HG03558 (cell line): ENCODE results near the gene EID2.

Experiments used
- ATAC-seq: cut with Tn5 transposase; IDR thresholded peaks from one replicate; pipeline ENCODE4 v1.9.1; 2021; ENCODE audit warnings: moderate number of reproducible peaks; ENCODE audit not compliant: unreplicated experiment; ENCODE audit errors: extremely low read depth

EID2 gene, protein sequence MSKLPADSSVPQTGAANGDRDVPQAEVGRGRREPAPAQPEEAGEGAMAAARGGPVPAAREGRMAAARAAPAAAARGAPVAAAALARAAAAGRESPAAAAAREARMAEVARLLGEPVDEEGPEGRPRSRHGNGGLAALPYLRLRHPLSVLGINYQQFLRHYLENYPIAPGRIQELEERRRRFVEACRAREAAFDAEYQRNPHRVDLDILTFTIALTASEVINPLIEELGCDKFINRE

DNA sequence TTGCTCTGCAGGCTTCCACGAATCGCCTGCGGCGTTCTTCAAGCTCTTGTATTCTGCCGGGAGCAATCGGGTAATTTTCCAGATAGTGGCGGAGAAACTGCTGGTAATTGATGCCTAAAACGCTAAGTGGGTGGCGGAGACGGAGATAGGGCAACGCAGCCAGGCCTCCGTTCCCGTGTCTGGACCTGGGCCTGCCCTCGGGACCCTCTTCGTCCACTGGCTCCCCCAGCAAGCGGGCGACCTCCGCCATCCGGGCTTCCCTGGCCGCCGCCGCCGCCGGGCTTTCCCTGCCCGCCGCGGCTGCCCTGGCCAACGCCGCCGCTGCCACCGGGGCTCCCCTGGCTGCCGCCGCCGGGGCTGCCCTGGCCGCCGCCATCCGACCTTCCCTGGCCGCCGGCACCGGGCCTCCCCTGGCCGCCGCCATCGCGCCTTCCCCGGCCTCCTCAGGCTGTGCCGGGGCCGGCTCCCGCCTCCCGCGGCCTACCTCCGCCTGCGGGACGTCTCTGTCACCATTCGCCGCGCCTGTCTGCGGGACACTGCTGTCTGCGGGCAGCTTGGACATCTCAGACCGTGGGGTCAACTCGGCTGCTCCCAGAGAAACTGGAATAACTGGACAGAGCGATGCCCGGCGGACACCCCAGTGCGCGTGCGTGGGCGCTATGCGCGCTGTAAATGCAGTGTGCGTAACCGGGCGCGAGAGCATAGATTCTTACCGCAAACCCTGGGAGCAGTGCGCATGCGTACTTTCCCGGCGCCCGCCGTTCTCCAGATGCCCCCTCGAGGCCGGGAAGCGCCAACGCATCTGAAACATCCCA lies at the start of gene EID2:
Gene EID2, minus strand, starts transcription at position 644 of the 815 bp plus-strand sequence. Its CDS starts 82 bp downstream, at position 562.
- ATAC-seq, result peak; percentile 81

DNA sequence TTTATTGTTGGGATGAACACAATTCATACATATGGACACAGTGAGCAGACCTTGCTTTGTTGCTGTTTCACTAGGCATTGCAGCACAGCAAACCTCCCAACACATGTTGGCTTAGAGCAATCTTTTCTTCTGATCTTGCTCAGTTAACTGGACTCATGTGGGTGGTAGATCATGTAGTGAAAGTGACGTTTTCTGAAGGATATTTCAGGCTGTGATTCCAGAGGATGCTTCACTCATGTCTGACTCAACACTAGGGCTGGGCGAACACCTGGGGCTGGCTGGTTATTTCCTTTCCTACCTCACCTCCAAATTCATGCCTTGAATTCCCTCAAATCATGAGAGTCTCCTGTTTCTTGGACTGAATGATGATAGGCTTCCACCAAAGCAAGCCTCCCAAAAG lies 48.1 kb upstream of the EID2 start:
- no peak for ATAC-seq

DNA sequence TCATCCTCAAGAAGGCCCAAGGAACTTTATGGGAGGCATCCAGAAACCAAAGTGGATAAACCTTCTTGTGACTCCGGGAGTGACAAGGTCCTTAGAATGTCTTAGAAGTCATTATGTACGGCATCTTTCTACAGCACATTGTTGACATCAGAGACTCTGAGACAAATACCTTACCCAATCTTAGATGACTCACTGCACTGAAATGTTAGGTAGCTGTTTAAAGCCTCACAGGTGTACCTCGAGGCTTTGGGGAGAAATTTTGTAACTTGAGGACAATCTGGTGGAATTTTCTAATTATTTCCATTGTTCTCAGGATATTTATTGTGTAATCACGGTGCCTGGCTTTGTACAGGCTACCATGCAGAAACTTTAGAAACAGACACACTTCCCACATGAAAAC lies 47.5 kb upstream of the EID2 start:
- no peak for ATAC-seq

DNA sequence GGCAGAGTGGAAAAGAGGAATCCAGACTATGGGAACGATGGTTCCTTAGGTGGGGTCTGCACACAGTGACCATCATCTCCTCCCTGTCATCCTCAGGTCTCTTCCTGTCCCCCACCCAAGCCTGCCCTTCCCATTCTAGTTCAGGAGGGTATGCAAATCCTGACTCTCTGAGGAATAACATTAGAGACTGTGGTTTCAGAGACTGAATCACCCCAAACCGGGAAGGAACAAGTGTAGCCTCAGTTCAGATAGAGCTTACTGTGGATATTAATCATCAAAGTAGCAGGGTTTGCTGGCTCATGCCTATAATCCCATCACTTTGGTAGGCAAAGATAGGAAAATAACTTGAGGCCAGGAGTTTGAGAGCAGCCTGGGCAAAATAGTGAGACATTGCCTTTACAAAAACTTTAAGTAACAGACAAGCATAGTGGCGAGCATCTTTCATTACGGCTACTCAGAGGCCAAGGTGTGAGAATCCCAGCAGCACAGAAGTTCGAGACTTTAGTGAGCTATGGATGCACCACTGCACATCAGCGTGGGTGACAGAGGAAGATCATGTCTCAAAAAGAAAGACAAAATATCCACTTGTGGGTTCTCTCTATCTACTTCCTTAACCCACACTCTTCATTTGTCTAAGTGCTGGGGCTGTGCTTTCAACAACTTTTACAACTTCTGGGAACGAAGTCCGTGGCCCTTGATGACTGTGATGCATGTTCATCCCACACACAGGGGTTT lies 43.1 kb upstream of the EID2 start:
- ATAC-seq, result no peak

DNA sequence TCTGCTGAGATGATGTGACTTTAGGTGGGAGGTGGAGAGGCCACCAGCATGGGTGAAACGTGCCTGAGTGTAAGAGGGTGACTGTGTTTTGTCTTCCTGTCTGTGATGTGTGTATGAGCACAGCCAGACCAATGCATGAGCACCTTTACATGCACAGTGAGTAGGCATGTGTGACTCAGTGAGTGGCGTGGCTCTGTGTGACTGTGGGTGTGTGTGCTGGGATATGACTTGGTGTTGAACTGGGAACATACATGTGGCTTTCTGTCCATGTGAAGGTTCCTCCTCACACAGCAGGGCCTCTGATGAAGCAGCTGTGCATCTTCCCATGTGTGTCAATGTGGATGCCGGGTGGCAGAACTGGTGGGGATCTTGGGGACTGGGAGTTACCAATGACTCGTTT lies 42.5 kb upstream of the EID2 start:
- ATAC-seq, result no peak

DNA sequence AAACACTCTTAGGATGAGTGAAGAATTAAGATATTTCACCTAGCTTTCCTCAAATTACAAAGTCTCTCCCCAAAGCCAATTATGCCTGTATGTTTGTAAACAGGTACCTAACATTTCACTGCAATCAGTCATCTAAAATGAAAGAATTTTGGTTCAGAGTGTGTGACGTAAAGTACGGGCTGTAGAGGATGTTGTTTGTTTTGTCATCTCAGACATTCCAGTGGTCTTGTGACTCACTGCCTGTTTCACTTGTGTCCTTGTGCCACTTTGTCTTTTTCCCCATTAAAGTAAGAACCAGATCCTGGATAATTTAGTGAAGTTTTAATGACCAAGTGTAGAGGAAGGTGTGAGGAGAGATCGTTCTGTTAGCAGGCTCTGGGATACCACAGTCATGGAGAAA lies 28.6 kb upstream of the EID2 start:
- ATAC-seq, result no peak

DNA sequence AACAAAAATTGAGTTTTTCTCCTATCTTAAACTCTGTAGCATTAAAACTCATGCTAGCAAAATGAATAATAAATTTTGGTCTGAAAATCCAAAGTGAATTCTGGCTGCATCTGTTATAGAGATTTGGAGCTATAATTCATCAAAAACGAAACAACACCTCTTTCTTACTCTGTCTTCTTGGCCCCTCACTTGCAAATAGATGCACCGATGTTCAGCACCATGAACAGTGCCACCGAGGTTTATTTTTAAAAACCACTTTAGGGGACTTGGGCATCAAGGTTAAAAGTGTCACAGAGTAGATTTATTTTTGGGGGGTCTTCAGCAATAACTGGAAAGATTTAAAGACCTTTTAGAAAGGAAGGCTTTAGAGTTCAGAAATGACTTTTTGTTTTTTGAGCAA lies 26.1 kb upstream of the EID2 start:
- ATAC-seq, result no peak

DNA sequence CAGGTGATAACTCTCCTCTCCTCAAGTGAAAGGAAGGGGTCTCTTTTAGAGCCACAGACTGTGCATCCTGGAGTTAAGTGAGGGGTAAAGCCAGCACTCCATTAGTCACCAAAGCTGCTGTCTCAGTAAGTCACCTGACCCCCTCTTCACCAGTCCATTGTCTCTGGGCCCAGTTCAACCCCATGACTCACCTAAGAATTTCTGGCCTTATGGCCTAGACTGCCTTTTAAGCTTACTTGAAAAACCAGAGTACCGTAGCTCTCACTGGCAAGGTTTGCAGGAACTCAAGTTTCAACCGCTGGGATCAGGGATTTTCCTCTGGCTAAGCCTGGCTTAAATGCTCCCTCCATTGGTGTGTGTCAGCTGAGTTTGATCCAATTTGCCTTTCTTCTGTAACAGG lies 23.4 kb upstream of the EID2 start:
- ATAC-seq, result no peak

DNA sequence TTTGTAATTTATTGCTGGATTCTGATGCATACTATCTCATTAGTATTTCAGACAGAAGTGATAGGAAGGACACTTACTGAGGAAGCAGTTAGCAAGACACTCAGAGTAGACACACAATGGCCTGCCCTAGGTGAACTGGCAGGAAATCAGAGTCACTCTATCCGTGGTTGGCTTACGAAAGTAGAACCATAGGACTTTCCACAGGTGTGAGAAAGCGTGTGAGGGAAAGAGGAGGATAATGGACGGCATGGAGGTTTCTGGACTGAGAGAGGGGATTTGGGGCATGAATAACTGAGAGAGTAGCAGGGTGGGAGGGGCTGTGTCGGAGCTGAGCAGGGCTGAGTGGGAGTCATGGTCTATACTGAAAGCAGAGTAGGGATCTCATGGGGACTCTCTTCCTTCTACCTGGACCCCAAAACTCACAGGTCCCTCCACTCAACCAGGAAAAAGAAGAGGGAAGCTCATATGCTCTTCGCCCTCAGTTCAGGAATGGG lies 18.7 kb upstream of the EID2 start:
- no peak for ATAC-seq

DNA sequence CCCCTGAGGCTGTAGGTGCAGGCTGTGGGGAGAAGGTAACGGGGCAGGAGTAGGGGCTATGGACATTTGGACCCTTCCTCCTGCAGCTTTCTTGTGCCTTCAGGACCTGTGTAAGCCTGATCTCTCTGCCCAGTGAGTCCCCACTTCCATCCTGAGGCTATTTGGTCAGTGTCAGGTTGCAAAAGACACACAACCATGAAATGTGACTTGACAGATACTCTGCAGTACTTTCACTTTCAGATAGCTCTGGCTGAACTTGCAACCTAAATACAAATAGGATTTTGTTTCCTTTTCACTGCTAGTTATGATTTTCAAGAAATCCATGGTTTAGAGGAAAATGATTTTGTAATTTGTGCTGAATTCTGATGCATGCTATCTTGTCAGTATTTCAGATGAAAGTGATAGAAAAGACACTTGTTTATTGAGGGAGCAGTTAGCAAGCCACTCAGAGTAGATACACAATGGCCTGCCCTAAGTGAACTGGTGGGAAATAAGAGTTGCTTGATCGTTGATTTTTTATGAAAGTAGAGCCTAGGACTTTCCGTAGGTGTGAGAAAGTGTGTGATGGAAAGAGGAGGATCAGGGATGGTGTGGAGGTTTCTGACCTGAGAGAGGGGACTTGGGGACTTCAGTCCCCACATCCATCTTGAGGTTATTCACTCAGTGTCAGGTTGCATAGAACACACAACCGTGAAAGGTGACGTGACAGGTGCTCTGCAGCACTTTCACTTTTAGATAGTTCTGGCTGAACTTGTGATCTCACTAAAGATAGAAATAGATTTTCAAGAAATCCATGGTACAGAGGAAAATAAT lies 18.1 kb upstream of the EID2 start:
- ATAC-seq, result no peak

DNA sequence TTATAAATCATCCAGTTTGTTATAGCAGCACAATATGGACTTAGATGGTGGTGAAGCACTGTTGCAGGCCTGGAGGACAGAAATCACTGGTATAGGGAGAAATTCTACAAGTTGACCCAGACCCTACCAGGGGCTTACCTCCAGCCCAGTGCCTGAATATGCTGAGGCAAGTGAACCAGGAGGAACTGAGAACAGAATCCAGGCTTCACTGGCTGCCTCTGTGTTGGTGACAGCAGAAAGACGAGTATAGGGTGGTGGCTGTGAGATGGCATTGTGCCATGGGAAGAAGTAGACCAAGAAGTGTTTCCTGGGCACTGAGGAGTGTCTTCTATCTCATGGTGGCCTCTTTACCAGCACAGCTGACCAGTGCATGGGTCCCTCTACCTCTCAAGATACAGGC lies 15.9 kb upstream of the EID2 start:
- ATAC-seq, result no peak

DNA sequence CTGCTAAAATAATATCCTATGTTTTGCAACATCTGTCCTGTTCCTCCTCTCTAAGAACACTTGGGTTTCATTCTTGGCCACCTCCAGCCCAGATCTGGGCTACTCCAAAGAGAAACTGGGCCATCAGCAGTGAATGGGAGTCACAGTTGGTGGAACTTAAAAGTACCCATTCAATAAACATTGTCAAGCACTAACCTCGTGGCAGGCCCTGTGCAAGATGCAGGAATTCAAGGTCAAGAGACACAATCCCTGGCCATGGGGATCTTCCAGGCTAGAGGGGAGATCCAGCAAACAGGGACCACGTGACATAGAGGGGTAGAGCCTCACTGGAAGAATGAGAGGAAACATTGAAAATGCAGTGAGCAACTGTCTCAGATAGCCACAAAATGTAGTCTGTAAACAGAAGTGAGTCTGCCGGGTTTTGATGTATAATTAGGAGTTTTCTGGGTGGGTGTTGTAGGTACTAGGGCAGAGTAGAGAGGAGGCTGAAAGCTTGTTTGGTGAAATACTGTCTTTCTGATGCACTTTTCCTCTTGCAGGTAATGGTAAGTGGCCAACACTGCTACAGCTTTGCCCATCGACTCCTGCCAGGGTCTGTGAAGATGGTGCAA lies 14.8 kb upstream of the EID2 start:
- ATAC-seq, result no peak

DNA sequence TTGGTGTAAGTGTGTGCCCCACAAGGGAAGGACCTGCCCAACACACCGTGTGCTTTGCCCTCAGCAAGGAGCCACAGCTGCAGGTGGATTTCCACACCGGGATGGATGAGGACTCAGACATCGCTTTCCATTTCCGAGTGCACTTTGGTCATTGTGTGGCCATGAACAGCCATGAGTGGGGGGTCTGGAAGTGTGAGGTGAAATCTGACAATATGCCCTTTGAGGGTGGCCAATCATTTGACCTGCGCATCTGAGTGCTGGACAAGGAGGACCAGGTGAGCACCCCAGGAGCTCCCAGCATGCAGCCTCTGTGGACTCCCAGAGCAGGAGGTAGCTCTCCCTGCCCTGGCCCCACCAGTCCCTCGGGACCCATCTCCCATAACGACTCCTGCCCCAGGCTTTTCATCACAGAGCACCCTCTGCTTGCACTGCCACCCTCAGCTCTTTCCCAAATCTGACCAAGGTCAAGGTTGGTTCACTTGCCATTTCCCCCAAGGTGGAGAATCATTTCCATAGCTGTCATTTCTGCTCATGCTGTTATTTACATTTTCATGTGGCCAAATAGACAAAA lies 13.2 kb upstream of the EID2 start:
- ATAC-seq, result no peak

DNA sequence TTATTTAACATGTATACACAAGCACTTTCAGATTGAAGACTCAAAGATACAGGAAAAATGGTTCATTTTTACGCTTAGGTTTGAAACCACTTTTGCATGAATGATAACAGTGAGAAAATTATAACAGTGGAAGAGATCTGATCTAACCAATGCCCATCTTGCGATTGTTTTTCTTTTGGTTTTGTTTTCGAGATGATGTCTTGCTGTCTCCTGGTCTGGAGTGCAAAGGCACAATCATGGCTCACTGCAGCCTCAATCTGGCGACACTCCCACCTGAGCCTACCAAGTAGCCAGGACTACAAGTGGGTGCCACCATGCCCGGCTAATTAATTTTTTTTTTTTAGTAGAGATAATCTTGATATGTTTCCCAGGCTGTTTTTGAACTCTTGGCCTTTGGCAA lies 10.2 kb upstream of the EID2 start:
- ATAC-seq, result no peak

DNA sequence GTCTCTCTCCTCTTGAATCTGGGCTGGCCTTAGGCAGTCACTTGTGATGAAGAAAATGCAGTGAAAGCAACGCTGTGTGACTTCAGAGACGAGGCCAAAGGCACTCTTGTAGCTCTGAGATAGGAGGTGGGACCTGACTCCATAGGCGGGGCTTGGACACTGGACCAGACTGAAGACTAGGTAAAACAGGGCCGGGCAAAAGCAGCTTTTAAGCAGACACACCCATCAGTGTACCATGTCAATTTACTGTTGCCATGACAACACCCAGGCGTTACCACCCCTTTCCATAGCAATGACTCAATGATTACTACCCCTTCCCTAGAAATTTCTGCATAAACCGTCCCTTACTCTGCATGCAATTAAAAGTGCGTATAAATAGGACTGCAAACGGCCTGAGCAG lies 6.6 kb upstream of the EID2 start:
- ATAC-seq, result no peak

DNA sequence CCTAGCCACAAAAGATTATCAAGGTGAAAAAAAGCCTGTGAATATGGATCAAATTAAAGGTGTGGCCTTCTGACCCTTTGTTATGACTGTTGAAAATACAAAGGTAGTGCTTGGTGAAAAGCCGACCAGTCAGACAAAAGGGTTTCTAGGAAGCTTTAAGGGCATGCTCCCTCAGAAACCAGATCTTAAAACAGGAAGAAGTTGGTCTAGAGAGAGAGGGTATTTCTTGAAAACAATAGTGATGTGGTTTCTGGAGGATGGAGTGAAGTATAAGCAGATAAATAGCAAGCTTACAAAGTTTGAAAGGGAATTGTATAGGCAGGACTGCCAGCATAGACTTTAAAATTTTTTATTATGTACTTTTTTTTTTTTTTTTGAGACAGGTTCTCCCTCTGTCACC lies 5.0 kb upstream of the EID2 start:
- no peak for ATAC-seq

DNA sequence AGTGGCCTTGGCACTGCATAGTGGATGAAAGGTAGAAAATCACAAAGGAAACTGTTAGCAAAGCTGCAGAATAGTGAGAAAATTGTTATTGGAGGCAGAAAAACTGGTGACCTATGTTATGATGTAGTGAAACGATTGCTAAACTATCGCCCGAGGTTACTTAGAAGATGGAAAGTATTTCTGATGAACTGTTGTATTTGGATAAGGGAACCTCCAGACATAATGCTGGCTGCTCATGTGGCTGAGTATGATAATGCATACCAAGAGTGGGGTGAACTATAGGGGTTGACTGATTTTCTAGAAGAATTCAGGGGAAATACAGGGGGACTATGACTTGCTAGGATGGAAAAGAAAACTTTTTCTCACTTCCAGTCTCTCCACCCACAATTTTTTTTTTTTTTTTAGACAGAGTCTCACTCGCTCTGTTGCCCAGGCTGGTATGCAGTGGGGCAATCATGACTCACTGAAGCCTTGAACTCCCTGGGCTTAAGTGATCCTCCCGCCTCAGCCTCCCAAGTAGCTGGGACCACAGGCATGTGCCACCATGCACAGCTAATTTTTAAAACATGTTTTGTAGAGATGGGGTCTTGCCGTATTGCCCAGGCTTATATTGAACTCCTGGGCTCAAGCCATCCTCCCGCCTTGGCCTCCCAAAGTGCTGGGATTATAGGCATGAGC lies 4.4 kb upstream of the EID2 start:
- no peak for ATAC-seq

DNA sequence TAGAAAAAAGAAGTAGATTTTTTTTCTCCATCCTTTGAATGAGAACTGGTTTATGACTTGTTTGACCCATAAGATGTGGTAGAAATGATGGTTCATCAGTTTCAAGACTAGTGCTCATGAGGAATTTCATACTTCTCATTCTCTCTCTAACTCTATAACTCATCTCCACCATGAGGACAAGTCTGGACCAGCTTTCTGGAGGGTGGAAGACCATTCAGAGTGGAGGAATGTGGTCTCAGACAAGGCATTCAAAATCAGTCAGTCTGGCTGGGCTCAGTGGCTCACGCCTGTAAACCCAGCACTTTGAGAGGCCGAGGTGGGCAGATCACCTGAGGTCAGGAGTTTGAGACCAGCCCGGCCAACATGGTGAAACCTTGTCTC lies 3.5 kb upstream of the EID2 start:
- ATAC-seq, result no peak

DNA sequence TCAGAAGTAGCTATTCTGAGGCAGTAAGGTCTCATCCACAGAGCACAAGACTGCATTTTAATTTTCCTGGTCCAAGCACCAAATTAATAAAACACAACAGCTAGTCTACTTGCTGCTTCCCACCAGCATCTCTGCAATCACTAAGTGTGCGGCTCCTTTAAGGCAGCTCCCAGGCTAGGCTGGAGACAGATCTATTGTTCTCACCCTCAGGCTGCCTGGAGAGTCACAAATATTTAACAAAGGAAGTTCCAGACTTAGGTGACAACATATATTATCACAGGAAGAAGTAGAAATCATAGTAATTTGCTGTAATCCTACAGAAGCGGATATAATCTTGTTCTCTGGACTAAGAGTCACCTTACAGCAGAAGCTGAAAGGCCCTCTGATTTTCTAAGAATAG lies 2.2 kb upstream of the EID2 start:
- no peak for ATAC-seq
